Measurements from ENCODE around the gene PHF10.

Gene PHF10

DNA sequence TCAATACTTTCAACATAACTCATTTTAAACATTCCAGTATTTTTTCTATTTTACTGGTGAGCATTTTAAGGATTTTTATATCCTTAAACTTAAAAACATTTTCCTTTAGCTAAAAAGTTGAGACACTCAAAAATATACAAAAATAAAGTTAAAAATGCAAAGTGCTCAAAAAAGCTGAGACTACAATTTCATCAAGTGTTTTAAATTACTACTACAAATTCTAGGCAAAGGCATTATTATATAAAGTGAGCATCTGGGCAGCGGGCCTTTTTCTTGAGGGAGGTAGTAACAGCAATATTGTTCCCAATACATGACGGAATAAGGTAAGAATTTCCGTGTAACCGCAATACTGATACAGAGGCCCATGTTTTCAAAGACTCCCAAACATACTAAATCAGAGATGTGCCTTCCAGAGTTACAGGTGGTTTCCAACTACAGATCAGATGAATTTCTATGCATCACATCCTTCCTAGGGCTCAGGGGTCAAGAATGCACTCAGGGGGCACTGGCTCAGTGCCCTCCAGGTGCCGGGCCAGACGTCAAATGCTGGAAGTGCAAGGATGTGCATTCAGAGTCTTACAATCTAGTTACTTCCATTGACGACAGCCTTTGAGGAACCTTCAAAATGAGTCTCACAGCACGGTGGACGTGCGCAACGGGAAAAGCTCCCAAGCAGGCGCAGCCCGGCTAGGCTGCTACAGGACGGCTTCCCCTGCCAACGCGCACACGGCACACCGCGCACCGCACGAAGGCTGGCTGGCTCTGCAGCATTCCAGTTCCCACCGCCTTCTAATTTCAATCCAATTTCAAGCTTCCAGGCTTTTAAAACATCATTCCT is 1.7 kb downstream of the PHF10 start:
- no peak for DNase-seq

DNA sequence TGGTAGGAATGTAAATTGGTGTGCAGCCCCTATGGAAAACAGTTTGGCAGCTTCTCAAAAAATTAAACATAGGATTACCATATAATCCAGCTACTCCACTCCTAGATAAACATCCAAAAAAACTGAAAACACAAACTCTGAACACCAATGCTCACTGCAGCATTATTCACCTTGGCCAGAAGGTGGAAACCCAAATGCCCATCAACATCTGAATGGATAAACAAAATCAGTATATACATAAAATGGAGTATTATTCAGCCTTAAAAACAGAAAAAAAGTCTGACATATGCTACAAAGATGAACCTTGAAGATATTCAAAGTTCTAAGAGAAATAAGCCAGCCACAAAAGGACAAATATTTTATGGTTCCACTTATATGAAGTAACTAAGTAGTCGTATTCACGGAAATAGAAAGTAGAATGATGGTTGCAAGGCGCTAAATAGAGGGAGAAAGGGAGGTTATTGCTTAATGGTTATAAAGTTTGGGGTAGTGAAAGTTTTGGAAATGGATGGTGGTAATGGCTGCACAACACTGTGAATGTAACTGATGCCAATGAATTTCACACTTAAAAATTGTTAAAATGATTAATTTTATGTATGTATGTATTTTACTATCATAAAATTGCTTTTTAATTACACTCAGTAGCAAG is 4.0 kb downstream of the PHF10 start:
- no peak for DNase-seq

DNA sequence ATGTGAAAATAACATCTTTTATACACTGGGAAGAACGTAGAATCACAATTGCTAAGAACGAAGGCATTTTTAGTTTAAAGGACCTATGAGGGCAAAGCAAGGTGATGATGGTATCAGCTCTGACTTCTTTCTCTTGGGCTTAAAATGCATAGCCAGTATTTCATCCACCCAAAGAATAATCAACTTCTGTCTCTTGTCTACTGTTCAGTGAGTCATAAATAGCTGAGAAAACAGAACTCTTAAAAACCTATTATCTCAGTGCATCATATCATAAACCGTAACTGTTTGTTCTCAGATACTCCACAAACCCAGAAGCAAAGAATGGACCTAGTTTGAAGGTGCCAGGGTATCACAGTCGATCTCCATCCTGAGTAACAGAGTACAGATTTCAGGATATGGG is 5.2 kb downstream of the PHF10 start:
- DNase-seq = no peak

DNA sequence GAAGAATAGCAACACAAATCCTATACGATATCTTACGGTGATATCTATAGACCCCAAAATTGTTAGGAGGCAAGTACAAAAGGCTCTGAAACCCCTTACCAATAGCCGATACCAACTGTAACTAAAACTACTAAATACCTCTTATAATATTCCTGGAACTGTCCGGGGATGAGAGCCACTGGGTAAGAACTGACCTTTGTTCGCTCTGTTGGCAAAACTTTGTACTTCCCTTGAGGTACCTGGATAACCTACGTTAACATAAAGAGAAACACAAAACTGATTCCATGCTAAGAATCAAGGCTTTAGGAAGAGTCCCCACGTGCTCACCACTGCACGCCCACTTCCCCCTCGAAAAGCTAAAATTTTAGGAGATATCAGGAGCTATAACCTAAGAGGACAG is 9.7 kb downstream of the PHF10 start:
- no peak for DNase-seq

DNA sequence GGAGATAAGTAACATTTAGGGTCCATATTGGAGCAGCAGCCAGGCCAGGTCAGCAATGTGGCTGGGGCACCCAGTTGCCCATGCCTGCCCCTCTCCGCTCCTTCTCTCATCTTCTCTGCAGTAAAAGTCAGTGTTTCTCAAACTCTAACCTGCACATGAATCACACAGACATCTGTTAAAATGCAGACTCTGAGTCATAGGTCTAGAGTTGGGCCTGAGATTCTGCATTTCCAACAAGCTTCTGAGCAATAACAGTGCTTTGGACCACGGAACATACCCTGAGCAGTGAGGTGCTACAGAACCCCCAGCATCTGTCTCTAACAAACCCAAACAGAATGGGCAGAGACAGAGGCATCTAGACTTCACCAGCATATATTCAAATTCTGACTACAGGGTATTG is 10.1 kb downstream of the PHF10 start:
- no peak for DNase-seq

DNA sequence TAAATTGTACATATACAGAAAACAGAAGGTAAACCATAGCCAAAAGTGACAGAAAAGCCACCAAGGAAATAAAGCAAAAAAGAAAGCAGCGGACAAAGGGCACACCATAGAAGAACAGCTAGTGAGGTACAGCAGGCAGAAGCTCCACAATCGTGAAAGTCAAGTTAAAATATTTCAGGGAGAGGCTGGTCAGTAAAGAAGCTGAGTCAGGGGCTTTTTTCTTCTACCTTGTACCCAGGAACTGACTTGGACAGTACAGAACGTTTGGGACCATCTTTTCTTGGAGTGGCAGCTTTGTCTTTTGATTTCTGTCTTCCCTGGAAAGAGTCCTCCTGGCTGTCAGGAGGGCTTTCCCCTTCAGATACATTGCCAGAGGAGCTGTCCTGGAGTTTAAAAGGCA is 14.3 kb downstream of the PHF10 start:
- no peak for DNase-seq

DNA sequence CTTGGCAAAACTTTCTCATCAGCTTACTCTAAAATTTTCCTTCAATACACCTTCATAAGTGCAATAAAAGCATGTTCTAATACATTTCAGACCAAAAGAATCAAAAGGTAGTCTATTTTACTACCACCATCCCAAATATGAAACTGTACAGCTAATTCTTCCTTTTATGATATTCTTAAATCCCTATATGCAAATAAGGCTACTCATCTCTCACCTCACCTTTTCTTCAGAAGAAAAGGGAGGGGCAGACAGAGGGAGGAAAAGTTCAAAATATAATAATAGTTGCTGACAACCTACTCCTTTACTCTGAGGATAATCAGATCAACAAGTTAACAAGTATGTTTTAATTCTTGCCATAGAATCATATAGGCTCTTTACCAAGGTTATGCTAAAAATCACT is 15.0 kb downstream of the PHF10 start:
- no peak for DNase-seq

DNA sequence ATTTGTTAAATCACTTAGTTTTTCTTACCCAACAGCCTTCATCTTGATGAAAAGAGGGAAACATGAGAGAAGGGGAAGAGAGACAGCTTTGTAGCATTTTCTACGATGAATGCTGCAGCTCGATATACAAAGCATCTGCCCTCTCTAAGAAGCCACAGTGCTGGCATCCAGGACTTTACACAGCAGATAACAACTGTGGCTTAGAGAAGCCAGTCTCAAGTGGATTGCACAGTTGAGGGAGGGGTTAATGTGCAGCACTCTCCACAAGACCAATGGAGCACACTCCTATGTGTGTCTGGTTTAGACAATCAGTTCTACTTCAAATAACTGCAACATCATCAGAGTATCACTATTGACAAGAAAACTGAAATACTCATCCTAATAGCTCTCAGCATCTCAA is 16.5 kb downstream of the PHF10 start:
- DNase-seq = no peak

DNA sequence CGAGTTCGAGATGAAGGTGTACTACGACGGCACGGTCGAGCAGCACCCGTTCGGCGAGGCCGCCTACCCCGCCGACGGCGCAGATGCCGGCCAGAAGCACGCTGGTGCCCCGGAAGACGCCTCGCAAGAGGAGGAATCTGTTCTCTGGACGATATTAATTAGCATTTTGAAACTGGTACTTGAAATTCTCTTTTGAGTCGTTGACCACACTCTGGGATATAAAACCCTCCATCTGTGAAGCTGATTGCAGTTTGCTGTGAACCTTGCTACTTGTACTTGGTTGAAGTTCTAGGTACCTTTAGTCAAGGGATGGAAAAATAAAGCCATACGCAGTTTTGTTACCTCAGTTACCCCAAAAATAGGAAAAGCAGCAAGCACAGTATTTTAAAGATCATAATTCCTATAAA is 21.5 kb downstream of the PHF10 start:
- DNase-seq = no peak

DNA sequence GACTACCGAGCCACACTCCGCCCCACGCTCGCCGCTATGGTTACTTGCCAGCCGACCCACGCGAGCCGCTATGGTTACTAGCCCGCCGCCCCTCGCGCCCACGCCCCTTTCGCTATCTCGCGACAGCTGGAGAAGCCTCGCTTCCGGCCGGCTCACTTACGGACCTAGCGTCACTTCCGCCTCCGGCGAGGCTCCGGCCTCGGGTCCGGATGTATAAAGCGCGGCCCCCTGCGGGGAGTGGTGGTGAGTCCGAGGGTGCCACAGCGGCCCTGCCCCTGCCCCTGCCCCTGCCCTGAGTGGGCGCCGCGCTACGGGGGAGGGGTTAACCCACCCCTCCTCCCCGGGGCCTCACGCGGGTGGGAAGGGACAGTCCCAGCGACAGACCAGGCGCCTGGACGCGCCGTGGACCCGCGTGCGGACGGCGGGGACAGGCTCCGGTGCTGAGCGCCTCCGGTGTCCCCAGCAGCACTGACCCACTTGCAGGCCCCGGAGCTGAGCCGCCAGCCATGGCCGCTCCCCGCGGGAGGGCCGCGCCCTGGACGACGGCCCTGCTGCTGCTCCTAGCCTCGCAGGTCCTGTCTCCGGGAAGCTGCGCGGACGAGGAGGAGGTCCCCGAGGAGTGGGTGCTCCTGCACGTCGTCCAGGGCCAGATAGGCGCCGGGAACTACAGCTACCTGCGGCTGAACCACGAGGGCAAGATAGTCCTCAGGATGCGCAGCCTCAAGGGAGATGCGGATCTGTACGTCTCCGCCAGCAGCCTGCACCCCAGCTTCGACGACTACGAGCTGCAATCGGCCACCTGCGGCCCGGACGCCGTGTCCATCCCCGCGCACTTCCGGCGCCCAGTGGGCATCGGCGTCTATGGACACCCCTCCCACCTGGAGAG is 22.1 kb downstream of the PHF10 start, which contains the start of the genes C6orf120 and WDR27:
C6orf120 (plus strand) TSS at position 173 of the 886 bp plus-strand sequence; CDS start at position 507, 334 bp downstream.
WDR27 (minus strand) TSS at position 76 of the 886 bp plus-strand sequence. CDS start 13,024 bp downstream, outside the sequence.
- DNase-seq = peak; percentile 93

DNA sequence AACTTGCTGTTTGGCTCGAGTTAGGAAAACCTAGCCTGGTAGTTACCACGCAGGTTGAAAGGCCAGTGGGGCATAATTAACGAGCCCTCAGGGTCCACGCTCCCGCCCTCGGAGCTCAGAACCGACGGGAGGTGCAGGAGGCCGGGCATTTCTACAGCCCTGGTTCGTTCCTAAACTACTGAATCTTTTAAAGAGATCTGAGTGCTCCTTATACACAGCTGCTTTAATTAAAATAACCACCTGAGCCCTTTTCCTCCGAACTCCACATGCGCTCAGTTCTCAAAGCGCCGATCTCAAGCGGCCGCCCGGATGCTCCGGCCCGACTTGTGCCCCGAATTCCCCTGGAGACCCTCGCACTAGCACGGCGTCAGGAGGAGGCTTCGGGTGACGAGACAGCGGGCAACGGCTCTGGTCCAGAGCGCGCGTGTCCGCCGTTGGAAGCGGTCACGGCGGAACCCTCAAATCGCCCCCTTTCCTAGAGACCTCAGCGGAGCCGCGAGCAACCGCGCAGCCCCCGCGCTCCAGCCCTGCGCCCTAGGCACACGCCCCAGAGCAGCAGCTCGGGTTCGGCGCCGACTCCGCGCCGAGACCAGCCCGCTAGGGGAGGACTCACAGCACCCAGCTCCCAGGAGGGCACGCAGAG is 22.9 kb downstream of the PHF10 start:
- no peak for DNase-seq

DNA sequence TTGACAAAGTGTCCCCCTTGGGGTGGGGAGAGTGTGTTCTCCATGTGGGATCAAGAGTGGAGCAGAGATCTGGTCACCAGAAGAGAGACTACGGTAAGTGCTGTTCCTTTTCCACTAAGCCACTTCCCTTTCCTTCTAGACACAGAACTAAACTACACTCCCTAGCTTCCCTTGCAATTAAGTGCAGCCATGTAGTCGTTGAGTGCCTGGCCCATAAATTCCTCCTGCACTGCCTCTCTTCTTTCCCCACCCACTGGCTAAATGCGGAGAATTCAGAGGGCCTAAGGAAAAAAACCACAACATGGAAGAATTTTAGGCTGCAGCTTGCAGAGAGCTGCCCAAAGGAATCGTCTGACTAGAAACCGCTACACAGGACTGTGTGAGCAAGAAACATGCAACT is 24.0 kb downstream of the PHF10 start:
- no peak for DNase-seq

DNA sequence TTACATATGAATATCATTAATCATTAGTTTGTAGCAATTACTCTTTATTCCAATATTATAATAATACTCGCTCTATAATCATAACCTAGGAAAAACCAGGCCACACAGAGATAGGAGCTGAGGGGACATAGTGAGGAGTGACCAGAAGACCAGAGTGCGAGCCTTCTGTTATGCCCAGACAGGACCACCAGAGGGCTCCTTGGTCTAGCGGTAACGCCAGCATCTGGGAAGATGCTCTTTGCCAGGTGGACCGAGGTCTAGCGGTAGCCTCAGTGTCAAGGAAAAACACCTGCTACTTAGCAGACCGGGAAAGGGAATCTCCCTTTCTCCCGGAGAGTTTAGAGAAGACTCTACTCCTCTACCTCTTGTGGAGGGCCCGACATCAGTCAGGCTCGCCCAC is 27.2 kb downstream of the PHF10 start:
- DNase-seq = peak; percentile 3

DNA sequence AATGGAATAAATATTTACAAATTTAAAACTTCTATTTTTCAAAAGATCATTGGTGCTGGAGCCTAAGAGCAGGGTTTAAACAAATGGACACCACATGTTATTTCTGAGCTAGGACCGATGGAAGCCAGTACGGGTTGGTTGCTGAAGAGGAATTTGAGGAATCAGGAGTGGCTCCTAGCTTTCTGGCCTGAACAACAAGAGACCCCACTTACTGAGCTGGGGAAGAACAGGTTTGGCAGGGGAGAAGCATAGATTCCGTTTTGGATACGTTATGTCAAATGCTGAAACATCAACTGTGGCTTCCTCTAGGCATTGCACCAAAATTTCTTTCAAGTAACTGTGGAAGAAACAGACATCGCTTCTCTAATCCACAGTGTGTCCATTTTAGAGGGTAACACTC is 29.2 kb downstream of the PHF10 start:
- DNase-seq = no peak

DNA sequence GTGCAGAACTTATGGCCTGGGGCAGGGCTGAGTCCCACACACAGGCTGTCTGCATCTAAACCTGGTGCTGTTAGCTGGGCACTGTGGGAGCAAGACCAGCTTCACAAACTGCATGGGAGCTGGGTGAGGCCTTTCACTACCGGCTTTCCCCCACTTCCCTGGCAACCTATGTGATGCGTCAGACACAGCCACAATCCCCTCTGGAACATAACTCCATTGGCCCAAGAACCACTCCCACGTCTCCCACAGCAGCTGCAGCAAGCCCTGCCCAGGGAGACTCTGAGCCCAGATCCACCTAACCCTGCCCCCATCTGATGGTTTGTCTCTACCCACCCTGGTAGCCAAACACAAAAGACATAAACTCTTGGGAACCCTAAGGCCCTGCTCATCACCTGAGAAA is 31.8 kb downstream of the PHF10 start:
- no peak for DNase-seq

DNA sequence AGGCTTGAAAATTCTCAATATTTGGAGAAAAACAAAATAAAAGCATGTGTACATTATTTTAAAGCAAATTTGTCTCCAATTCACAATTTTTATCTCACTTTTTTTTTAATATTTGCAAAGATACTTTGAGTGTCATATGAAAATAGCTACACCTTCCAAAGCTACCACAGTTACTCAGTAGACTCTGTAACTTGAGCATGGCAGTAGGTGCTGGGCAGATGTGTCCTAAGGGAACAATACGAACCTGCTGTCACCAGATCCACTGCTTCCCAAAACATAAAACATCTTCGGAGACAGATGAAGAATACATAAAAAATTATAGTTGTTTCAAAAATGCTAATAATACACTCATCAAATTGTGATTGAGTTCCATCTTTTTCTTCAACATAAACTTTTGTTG is 33.0 kb downstream of the PHF10 start:
- DNase-seq = no peak

DNA sequence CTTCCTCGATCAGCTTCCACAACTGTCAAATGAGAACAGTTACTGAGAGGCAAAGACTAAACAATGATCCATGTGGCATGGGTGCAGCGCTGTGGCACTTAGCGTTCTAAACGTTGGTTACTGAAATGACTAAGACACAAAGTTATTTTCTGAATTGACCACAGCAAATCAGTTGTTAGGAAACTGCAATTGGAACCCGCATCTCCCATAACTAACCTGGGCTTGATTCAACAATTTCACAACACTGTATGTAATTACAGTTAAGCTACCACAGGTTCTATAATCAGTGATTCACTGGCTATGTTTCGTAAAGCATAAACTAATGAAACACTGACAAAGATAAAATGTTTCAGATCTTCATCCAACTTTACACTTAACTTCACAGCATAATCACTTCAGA is 35.0 kb downstream of the PHF10 start:
- DNase-seq = no peak

DNA sequence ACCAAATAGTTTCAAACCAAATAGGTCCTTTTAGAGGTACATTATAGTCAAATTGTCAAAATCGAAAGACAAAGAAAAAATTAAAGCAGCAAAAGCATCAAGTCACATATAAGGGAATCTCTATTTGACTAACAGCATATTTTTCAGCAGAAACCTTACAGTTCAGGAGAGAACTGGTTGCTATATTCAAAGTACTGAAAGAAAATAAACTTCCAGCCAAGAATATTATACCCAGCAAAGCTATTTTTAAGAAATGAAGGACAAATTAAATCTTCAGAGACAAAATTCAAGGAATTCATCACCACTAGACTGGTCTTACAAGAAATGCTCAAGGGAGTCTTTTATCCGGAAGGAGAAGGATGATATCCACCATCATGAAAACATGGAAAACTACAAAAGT is 38.4 kb downstream of the PHF10 start:
- DNase-seq = no peak

DNA sequence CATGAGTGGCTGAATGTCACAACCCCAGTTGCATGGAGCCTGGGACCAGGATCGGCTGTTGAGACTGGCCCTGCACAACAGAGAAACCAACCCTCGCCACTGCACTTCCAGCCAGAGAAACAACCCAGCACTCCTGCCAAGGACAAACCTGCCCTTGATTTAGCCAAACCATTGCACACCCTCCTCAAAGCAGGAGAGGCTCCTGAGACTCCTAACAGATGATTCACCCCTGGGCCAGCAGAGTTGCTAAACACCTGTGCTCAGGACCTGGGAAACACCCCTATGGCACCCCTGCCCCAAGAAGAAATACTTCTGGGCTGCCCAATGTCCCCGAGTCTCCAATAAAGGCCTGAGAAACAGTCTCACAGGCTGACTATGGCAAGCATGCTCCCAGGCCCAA is 40.2 kb downstream of the PHF10 start:
- DNase-seq = no peak

DNA sequence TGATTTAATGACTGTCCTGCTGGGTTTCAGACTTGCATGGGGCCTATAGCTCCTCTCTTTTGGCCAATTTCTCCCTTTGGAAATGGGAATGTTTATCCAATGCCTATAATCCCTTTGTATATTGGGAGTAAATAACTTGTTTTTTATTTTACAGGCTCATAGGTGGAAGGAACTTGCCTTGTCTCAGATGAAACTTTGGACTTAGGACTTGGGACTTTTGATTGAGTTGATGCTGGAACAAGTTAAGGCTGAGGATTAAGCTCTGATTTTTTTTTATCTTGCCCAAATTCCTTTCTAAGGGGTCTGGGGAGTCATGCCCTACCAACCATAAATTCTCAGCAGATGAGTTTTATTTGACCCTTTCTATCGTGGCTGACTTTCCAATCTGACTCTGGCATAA is 46.0 kb downstream of the PHF10 start:
- no peak for DNase-seq

DNA sequence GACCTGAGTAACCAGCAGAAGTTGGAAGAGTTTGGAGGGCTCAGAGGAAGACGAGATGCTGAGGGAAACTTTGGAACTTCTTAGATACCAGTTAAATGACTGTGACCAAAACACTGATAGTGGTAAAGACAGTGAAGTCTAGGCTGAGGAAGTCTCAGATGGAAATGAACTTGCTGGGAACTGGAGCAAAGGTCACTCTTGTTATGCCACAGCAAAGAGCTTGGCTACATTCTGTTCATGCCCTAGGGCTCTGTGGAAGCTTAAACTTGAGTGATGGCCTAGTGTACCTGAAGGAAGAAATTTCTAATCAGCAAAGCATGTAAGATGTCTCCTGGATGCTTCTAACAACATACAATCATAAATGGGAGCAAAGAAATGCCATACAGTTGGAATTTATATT is 47.2 kb downstream of the PHF10 start:
- DNase-seq = no peak

DNA sequence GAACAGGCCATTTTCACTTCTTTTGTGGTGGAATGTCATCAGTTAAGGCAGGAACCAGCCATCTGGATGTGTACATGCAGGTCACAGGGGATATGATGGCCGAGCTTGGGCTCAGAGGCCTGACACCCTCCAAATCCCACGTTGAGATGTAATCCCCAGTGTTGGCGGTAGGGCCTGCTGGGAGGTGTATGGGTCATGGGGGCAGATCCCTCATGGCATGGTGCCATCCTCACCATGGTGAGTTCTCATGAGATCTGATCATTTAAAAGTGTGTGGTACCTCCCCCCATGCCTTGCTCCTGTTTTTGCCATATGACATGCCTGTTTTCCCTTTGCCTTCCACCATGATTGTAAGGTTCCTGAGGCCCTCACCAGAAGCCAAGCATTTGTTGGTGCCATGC is 49.3 kb downstream of the PHF10 start:
- no peak for DNase-seq

DNA sequence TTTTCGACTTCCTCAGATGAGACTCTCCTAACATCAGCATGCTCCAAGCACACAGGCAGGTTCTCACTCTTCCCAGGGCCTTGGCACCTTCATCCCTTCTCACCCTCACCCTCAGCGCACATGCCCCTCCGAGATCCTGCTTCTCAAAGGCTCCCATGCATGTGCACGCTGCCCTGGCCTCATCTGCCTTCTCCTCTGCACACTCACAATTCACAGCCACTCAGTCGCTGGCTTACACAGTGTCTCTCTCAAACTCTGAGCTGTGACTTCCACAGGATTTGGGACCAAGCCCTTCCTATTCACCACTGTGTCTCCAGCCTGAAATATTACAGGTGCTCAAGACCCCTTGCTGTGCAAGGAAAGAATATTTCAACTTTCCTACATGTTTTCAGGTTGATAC is 52.7 kb downstream of the PHF10 start:
- DNase-seq = no peak

Data from COR-L47 (cell line).